COLO668 (cell line): ENCODE data around the gene SEMA3A.
A peak's percentile ranks its signal among the peaks of the same experiment; 100 is the strongest.

ENCODE experiments used
- DNase-seq: peaks from one replicate; lab custom pipeline; 2025; ENCODE audit not compliant: unreplicated experiment; lab: John Stamatoyannopoulos, UW

The SEMA3A gene

GRCh38 chr7:84196084-84196503 is 1.5 kb upstream of the SEMA3A start:
- DNase-seq: no peak

- no peak for DNase-seq
Measured at GRCh38 chr7:84195295-84196060, 889 bp upstream of the SEMA3A start.

GRCh38 chr7:84193747-84194146 is 842 bp downstream of the SEMA3A start:
- DNase-seq: no peak

GRCh38 chr7:84191842-84192241 is 2.7 kb downstream of the SEMA3A start:
- no peak for DNase-seq

GRCh38 chr7:84191261-84191660 is 3.3 kb downstream of the SEMA3A start:
- no peak for DNase-seq

GRCh38 chr7:84190016-84190705 is 4.4 kb downstream of the SEMA3A start:
- no peak for DNase-seq

GRCh38 chr7:84188786-84189405 is 5.7 kb downstream of the SEMA3A start:
- DNase-seq: no peak

GRCh38 chr7:84187813-84188510 is 6.6 kb downstream of the SEMA3A start:
- no peak for DNase-seq

- DNase-seq: no peak
Measured at GRCh38 chr7:84187087-84187805, 7.3 kb downstream of the SEMA3A start.

- DNase-seq: no peak
Measured at GRCh38 chr7:84183741-84184140, 10.8 kb downstream of the SEMA3A start.

GRCh38 chr7:84182301-84182700 is 12.3 kb downstream of the SEMA3A start:
- DNase-seq: no peak

GRCh38 chr7:84181628-84182027 is 13.0 kb downstream of the SEMA3A start:
- no peak for DNase-seq

- DNase-seq: peak; percentile 3
Measured at GRCh38 chr7:84177758-84178412, 16.7 kb downstream of the SEMA3A start.

- no peak for DNase-seq
Measured at GRCh38 chr7:84176716-84177115, 17.9 kb downstream of the SEMA3A start.

- no peak for DNase-seq
Measured at GRCh38 chr7:84175461-84175860, 19.1 kb downstream of the SEMA3A start.

- DNase-seq: no peak
Measured at GRCh38 chr7:84170646-84171045, 23.9 kb downstream of the SEMA3A start.

- DNase-seq: no peak
Measured at GRCh38 chr7:84162584-84162983, 32.0 kb downstream of the SEMA3A start.

- no peak for DNase-seq
Measured at GRCh38 chr7:84162125-84162524, 32.5 kb downstream of the SEMA3A start.

GRCh38 chr7:84161398-84161797 is 33.2 kb downstream of the SEMA3A start:
- DNase-seq: no peak

GRCh38 chr7:84159435-84159834 is 35.2 kb downstream of the SEMA3A start:
- no peak for DNase-seq
